Activated naive CD4-positive, alpha-beta T cell treated with anti-CD3 and anti-CD28 coated beads, Interleukin-2, amount 50 U/mL, for 16 hours (primary cell): ENCODE measurements around the gene LCT.

Source experiments
- DNase-seq: peaks from one replicate; pipeline ENCODE4 v3.0.0-alpha.2; 2020

LCT gene

GRCh38 chr2:135741043-135741394, 96.0 kb downstream of the LCT start:
- no peak for DNase-seq

DNA sequence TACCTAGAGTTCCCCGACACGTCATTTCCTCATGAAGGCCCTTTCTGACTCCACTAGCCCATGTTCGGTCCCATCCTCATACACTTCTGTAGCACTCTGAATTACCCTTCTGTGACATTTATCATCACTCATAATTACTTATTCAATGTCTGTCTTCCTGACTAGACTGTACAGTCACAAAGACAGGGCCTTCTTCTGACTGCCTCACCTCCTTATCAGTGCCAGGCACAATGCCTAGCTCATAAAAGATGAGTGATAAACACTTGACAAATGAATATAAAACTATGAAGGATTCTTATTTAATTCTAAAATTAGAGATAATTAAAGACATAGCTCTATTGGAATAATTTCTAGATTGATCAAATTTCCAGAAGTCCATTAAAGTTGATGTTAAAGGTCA, 96.8 kb downstream of the LCT start:
- DNase-seq, result no peak
